Testis (tissue), 3 donors: ENCODE results near the gene CENPQ. TPM values are rescaled to one million over a fixed set of nuclear protein-coding genes. Genes with fewer than 3 reads are reported as not detected.

Experiments
- DNase-seq: peaks from one replicate; pipeline ENCODE4 v3.0.0-alpha.2; 2019
- H3K27ac ChIP-seq, 2 donors: fragments of 200-600 bp; sonication (generic); one replicate each; pipeline ENCODE4 v1.5.1; 2019
- H3K27me3 ChIP-seq: fragments of 200-600 bp; sonication (generic); one replicate; pipeline ENCODE4 v1.5.1; 2019
- H3K36me3 ChIP-seq: fragments of 200-600 bp; sonication (generic); one replicate; pipeline ENCODE4 v1.5.1; 2017; ENCODE audit warnings: low read depth; ENCODE audit errors: missing control alignments
- H3K4me1 ChIP-seq: fragments of 200-600 bp; sonication (generic); one replicate; pipeline ENCODE4 v1.5.1; 2019
- H3K4me3 ChIP-seq, 2 donors: fragments of 200-600 bp; sonication (generic); one replicate each; pipeline ENCODE4 v1.5.1; 2017 to 2019
- H3K9me3 ChIP-seq: fragments of 200-600 bp; sonication (generic); one replicate; pipeline ENCODE4 v1.5.1; 2017
- CTCF ChIP-seq, 3 experiments: fragments of 450-650 bp in 2 of 3; fragments of 200-600 bp in 1 of 3; sonication (generic) in 1 of 3; IDR thresholded peaks; one replicate each; pipeline ENCODE4 v1.5.1; 2016 to 2019; ENCODE audit warnings: antibody characterized with exemption in 3 of 3, mild to moderate bottlenecking in 2 of 3, moderate library complexity in 1 of 3
- POLR2A ChIP-seq: fragments of 450-650 bp; IDR thresholded peaks from one replicate; pipeline ENCODE4 v1.6.1; 2017; ENCODE audit warnings: antibody characterized with exemption, mild to moderate bottlenecking, moderate library complexity
- WGBS, 2 donors: methylation state at CpG; one replicate each; pipeline ENCODE4 v1.1.5; 2018; 5-methylcytosine and 5-hydroxymethylcytosine counted together
- intact Hi-C: fragments of 100-400 bp; cut with DNase I; formaldehyde crosslinking; loops from one replicate; pipeline ENCODE4 v1.15.1; 2023; ENCODE audit warnings: low total_unique reads
- polyA plus RNA-seq: library from polyadenylated mRNA; stranded (reverse); fragments of 350-450 nt; fragmentation: Illumina TruSeq; extraction: RNeasy Lipid Tissue Mini Kit (QIAGEN cat#74804); gene quantifications from one replicate; pipeline ENCODE4 v1.2.3, GENCODE V29; 2014; ENCODE audit warnings: low read depth, low replicate concordance; ENCODE audit not compliant: insufficient read depth
- total RNA-seq, 2 donors: library from RNA; depleted of rRNA; stranded (reverse); fragments of >200 nt; gene quantifications; one replicate each; pipeline ENCODE4 v1.2.3, GENCODE V29; 2016

CENPQ gene
- total and polyA plus RNA-seq, 3 donors from 2014 or later = 2.8 to 7.6 (median 3.8) TPM

GRCh38 chr6:49524541-49524940 is 61.4 kb downstream of the CENPQ start:
- Histone ChIP-seq H3K4me1 (no peaks in the 10 kb centered on the region), H3K27ac (no peak overlapping the region), H3K27me3 (no peaks in the 10 kb centered on the region), H3K36me3 (no peaks in the 10 kb centered on the region), H3K9me3 (no peaks in the 10 kb centered on the region), H3K4me3 (no peak overlapping the region)
- intact Hi-C loops = no loop called here
- DNase-seq = no peak
- WGBS, 2 donors = 85 to 89% methylated on average over 7 of the region's 7 CpGs
- TF ChIP-seq POLR2A (no peak), CTCF (IDR thresholded peaks at IDR 0.05) (no peak)

DNA sequence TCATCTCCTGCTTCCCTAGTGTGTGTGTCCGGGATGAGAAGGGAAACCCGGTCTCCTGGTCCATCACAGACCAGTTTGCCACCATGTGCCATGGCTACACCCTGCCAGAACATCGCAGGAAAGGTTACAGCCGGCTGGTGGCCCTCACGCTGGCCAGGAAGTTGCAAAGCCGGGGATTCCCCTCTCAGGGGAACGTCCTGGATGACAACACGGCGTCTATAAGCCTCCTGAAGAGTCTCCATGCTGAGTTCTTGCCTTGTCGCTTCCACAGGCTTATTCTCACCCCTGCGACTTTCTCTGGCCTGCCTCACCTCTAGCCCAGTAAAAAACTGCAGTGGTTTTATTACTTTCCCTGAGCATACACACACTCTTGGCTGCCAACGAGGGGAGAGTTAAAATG is 63.4 kb downstream of the CENPQ start:
- no peaks in the 10 kb centered on the region for H3K9me3 ChIP-seq
- intact Hi-C loops = no loop called here

DNA sequence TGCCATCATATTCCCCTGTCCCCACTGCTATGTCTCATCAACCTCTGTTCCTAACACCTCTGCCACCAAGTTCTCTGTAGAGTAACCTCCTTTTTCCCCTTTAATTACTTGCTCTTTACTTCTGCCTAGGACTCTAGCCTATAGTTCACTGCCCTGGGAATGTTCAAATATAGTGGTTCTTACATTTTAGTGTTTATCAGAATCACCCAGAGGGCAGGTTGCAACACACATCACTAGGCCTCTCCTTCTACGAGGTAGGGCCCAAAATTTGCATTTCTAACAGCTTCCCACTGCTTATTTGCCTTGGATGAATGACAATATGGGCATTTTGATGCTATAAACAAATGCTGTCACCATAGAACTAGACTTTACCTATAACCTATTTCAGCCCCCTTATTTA is 64.2 kb downstream of the CENPQ start:
- H3K27me3 ChIP-seq = no peaks in the 10 kb centered on the region
- no peak for DNase-seq
- intact Hi-C loops = no loop called here
- no peaks in the 10 kb centered on the region for H3K36me3 ChIP-seq
- H3K27ac ChIP-seq = no peak overlapping the region
- TF ChIP-seq POLR2A = no peak
- H3K4me1 ChIP-seq = no peaks in the 10 kb centered on the region
- H3K9me3 ChIP-seq = no peaks in the 10 kb centered on the region
- H3K4me3 ChIP-seq = no peak overlapping the region
- 58 to 61% methylated on average over 1 of the region's 1 CpG for WGBS, 2 donors

More for the DNA sequence above, 63.4 kb downstream of the CENPQ start:
- peak overlapping the region in 1 of 2 donors; percentile 29 for H3K4me3 ChIP-seq
- no peak for TF ChIP-seq POLR2A
- TF ChIP-seq CTCF (IDR thresholded peaks at IDR 0.05) = no peak
- WGBS, 2 donors = 53 to 59% methylated on average over 12 of the region's 12 CpGs
- H3K4me1 ChIP-seq = no peaks in the 10 kb centered on the region
- no peaks in the 10 kb centered on the region for H3K36me3 ChIP-seq
- H3K27ac ChIP-seq = no peak overlapping the region
- no peaks in the 10 kb centered on the region for H3K27me3 ChIP-seq
- no peak for DNase-seq

DNA sequence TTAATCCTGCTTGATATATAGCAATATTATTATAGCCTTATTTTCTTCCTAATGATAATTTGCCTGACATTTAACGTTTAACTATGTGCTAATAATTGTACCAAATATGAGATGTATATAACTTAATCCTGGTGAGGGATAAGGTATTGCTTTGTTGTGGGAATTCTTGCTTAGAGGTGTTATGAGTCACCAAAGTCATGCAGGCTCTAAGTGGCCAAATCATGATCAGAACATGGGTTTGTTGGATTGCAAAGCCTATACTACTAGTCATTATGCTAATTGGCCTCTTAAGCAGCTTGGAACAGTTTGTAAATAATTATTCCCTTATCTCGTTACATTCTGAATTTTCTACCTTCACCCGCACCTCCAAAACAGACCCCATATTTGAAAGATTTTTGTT is 65.4 kb downstream of the CENPQ start:
- H3K27me3 ChIP-seq = no peaks in the 10 kb centered on the region
- intact Hi-C loops = no loop called here
- DNase-seq = no peak
- WGBS, 2 donors = 59% methylated on average over 3 of the region's 3 CpGs
- H3K4me1 ChIP-seq = no peaks in the 10 kb centered on the region
- H3K27ac ChIP-seq = no peak overlapping the region
- H3K9me3 ChIP-seq = no peaks in the 10 kb centered on the region
- H3K36me3 ChIP-seq = no peaks in the 10 kb centered on the region
- TF ChIP-seq CTCF (IDR thresholded peaks at IDR 0.05) (no peak), POLR2A (no peak)
- H3K4me3 ChIP-seq = no peak overlapping the region

DNA sequence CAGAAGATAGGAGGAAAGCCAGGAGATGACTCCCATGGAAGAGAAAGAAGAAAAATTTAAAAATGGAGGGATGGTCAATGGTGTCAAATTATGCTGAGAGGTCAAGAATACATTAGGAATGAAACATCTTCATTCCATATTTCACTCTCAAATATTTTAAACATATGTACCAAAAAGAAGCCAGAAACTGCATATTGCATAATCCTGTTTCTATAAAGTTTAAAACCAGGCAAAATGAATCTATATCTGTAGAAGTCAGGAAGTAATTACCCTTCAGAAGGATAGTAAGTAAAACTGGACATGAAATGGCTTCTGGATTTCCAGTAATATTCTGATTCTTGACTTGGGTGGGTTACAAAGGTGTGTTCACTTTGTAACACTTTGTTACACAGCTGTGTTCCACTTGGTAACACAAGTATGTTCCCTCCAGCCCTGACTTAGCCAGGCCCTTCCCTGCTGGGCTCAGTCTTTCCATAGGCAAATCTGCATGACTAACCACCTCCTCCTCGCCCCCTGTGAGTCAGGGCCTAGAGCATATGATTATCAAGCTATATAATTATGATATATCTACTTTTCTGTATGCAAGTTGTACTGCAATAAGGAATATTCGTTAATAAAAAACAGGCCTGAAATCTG is 67.1 kb downstream of the CENPQ start:
- no peaks in the 10 kb centered on the region for H3K36me3 ChIP-seq
- no peak for TF ChIP-seq POLR2A
- no peak for TF ChIP-seq CTCF (IDR thresholded peaks at IDR 0.05)
- intact Hi-C loops = no loop called here
- no peak overlapping the region for H3K4me3 ChIP-seq
- WGBS, 2 donors = 78 to 81% methylated on average over 2 of the region's 2 CpGs
- no peaks in the 10 kb centered on the region for H3K4me1 ChIP-seq
- H3K27me3 ChIP-seq = no peaks in the 10 kb centered on the region
- DNase-seq = no peak
- no peaks in the 10 kb centered on the region for H3K9me3 ChIP-seq
- no peak overlapping the region for H3K27ac ChIP-seq
